GM19324 (cell line): ENCODE data around the gene CHERP.
"Not testable (repeated sequence)": the region's sequence is repeated elsewhere in the genome, so short reads cannot be mapped to it uniquely, and the experiment has no call there.

Experiments used
- ATAC-seq: cut with Tn5 transposase; IDR thresholded peaks from one replicate; pipeline ENCODE4 v1.9.1; 2021; ENCODE audit warnings: mild to moderate bottlenecking, moderate library complexity; ENCODE audit not compliant: unreplicated experiment, low FRiP score

The CHERP gene

GRCh38 chr19:16521715-16522289, 20.4 kb downstream of the CHERP start:
- no peak for ATAC-seq

- no peak for ATAC-seq
Measured at GRCh38 chr19:16520986-16521624, 21.1 kb downstream of the CHERP start.

DNA sequence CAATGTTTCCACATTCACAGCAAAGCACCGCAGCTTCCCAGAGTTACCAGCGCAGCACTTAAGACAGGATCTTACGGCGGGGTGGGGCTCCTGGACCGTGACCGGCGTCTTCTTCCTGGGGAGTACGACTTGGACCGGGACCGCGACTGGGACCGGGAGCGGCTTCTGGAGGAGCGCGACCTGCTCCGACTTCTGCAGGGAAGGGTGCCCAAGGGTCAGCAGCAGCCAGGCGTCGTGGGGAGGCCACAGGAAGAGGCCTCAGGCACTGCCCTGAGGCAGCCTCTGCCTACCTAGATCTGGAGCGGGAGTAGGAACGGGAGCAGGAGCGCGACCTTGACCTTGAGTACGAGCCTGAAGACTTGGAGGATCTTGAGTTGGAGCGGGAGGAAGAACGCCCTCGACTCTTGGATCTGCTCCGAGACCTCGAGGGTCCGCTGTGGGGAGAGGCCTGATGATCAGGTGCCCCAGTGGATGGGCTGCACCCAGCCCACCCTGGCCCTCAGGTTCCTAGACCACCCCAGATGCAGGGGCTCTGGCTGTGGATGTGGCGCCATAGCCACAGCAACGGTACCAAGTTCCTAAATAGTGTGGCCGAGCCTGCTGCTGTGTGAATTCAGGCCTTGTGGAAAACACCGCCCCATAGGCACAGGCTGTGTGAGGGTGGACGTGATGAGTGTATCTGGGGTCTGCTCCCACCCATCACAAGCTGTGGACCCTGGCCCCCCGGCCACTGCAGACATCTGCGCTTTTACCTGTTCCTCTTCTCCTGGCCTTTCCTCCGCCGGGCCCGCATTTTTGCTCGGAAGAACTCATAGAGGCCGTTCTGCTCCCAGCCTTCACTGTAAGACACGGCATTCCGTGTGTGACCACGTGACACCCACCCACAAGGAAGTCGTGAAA, 21.9 kb downstream of the CHERP start:
- no peak for ATAC-seq

DNA sequence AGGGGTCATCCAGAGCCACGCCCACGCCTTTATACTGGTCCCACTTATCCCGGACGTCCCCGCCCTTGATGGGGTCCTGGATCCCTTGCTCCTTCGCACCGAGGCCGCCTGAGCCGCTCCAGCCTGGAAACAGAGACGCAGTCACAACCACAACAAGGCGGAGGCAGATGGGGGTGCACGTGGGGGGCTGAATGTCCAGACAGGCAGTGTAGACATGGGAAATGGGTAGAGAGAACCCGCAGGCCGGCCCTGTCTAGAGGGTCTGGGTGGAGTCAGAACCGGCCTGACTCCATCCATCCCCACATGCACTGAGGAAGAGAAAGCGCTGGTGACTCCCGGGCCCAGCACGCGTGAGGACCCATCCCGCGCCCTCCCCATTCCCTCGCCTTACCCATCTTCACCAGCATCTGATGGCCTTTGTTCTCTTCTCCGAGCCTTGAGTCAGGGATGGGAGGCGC, 23.0 kb downstream of the CHERP start:
- ATAC-seq, result no peak

DNA sequence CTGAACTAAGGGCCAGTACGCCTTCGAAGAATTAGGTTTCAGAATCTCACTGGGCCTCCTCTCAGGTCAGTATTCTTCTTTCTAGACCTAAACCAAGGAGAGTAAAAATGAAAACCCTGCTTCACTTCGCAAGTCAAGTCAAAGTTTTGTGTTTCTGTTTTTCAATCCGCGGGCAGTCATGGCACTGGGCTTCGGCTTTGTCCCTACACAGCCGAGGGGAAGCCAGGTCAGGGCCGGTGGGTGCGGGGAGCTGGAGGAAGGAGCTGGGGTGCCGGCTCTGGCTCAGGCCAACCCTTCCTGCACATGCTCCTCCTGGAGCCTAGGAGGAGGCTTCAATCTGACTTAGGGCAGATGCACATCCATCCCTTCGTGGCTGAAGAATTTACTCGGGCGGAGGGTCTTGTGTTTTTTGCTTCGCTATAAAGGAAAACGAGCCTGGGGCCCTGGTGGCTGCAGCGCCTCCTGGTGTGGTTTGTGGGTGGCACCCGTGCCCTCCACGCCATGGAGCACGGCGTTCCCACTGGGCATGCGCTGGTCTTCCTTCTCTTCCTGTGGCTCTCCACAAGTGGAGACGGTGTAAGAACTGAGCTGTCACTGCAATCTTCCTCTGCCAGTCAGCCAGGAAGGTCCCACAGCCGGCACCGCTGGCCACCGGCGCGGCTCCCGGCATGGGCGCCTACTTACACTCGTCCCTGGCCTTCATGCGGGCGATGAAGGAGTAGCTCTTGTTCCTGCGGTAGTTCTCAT, 23.6 kb downstream of the CHERP start:
- ATAC-seq, result no peak

GRCh38 chr19:16518061-16518460, 24.2 kb downstream of the CHERP start:
- ATAC-seq, result no peak

DNA sequence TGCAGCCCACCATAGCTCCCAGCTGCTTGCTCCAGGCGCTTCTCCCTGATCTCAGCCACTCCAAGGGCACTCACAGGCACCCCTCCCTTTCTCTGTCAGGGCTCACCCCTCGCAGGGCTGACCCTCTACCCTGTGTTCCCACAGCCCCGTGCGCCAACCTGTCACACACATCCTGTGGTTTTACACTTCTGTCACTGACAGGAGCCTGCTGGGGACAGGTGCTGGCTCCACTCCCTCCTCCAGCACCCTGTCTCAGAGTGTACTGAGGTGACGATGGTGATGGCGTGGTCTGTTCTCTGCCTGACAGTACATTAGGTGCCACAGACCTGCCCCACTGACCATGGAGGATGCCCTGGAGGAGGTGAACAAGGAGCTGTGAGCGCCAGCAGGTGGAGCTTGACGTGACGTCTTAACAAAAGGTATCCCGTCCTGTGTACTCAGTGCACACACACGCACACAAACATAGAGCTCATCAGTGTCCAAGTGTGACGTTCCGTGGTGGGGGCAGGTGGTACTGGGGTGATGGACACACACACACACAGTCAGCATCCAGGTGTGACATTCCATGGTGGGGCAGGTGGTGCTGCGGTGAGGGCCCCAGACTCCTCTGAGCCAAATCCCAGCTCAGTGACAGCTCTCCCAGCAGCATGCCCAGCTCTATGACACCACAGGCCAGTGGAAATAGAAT, 25.2 kb downstream of the CHERP start:
- no peak for ATAC-seq

GRCh38 chr19:16516381-16516780, 25.9 kb downstream of the CHERP start:
- ATAC-seq, result no peak

DNA sequence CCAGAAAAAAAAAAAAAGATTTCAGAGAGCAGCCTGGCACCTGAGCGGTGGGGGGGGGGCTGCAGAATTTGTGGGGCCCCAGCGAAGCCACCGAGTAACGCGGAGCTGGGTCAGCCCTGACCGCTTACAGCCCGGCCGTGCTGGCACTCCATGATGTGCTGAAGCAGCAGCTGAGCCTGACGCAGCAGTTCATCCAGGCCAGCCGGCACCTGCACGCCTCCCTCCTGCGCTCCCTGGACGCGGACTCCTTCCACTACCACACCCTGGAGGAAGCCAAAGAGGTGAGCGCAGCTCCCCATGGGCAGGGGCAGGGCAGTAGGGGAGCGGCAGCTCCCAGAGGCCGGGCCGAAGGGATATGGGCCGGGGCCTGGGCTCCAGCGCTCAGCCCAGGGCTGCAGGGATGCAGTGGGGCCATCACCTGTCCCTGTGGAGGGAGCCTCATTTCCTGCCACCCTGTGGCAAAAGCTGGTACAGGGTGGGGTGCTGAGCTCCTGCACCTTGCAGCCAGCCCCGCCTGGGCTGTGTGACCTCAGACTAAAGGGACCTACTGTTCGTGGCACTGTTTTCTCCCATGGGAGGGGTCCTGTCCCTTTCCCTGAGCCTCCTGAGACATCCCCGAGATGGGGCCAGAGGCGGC, 27.7 kb downstream of the CHERP start:
- ATAC-seq, result no peak

DNA sequence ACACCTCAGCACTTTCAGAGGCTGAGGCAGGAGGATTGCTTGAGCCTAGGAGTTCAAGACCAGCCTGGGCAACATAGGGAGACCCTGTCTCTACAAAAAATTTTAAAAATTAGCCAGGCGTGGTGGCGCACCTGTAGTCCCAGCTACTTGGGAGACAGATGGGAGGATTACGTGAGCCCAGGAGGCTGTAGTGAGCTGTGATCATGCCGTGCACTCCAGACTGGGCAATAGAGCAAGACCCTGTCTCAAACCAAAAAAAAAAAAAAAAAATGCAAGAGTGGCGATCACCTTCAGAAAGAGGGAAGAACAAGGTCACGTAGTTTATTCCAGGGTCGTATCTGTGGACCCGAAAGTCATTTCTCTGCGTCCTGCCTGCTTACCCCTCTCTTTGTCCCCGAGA, 29.6 kb downstream of the CHERP start:
- ATAC-seq, result not testable (repeated sequence)

DNA sequence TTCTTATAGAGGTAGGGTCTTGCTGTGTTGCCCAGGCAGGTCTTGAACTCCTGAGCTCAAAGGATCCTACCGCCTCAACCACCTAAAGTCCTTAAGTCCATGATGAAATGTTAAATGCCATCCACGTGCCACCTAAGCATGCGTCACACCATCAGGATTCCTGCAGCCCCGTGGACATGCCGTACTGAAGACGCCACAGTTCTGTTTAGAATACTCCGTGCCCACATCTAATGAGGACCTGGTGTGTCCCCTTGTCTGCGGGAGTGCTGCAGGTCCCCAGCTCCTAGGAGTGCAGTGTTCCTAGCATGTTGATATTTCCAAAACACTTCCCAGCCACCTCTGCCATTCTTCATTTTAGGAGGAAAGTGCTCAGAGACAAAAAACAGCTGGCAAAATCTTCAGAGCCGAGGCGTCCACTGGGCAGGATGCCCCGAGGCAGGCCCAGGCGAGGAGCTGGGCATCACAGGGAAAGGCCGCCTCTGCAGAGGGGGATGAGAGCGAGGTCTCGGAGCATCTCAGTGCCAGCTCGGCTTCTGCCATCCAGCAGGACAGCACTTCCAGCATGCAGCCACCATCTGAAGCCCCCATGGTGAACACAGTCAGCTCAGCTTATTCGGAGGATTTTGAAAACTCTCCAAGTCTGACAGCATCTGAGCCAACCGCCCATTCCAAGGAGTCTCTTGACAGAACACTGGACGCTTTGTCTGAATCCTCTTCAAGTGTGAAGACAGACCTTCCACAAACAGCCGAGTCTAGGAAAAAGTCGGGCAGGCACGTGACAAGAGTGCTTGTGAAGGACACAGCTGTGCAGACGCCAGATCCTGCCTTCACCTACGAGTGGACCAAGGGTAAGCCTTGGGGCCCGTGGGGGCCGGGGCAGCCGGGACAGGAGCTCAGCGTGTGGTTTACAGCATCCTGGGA, 32.8 kb downstream of the CHERP start:
- no peak for ATAC-seq

GRCh38 chr19:16508546-16508945, 33.7 kb downstream of the CHERP start:
- no peak for ATAC-seq

- no peak for ATAC-seq
Measured at GRCh38 chr19:16506961-16507360, 35.3 kb downstream of the CHERP start.

GRCh38 chr19:16506161-16506560, 36.1 kb downstream of the CHERP start:
- ATAC-seq, result not testable (repeated sequence)

GRCh38 chr19:16504271-16504670, 38.0 kb downstream of the CHERP start:
- no peak for ATAC-seq

- no peak for ATAC-seq
Measured at GRCh38 chr19:16497837-16498236, 44.4 kb downstream of the CHERP start.

- no peak for ATAC-seq
Measured at GRCh38 chr19:16497042-16497441, 45.2 kb downstream of the CHERP start.

GRCh38 chr19:16496613-16496983, 45.6 kb downstream of the CHERP start:
- ATAC-seq, result no peak
